Fibroblast of peridontal ligament (primary cell): ENCODE data around the gene DHFR2.
A peak's percentile ranks its signal among the peaks of the same experiment; 100 is the strongest.
"Not testable (repeated sequence)": the region's sequence is repeated elsewhere in the genome, so short reads cannot be mapped to it uniquely, and the experiment has no call there.

Source experiments
- DNase-seq: peaks from one replicate; pipeline ENCODE4 v3.0.0-alpha.2; 2010; ENCODE audit errors: extremely low read depth

Gene DHFR2

GRCh38 chr3:94062513-94063404, at the start of gene DHFR2, which contains the start of gene NSUN3:
DHFR2 (minus strand) TSS chr3:94062916; CDS start chr3:94061511, 1,405 bp downstream.
NSUN3 (plus strand) TSS chr3:94063061; CDS start chr3:94063127, 66 bp downstream.
- DNase-seq: peak; percentile 99

GRCh38 chr3:94110854-94111253, 48.1 kb upstream of the DHFR2 start:
- DNase-seq: no peak

GRCh38 chr3:94110232-94110631, 47.5 kb upstream of the DHFR2 start:
- DNase-seq: peak; percentile 39

GRCh38 chr3:94106268-94106667, 43.6 kb upstream of the DHFR2 start:
- DNase-seq: no peak

GRCh38 chr3:94101860-94102259, 39.1 kb upstream of the DHFR2 start:
- peak; percentile 48 for DNase-seq

GRCh38 chr3:94099311-94099710, 36.6 kb upstream of the DHFR2 start:
- peak; percentile 25 for DNase-seq

- DNase-seq: no peak
These were observed 35.7 kb upstream of the DHFR2 start for GRCh38 chr3:94098452-94098851.

- DNase-seq: no peak
These were observed 32.4 kb upstream of the DHFR2 start for GRCh38 chr3:94095111-94095510.

- no peak for DNase-seq
These were observed 30.4 kb upstream of the DHFR2 start for GRCh38 chr3:94093151-94093550.

- DNase-seq: no peak
These were observed 29.4 kb upstream of the DHFR2 start for GRCh38 chr3:94092086-94092485.

GRCh38 chr3:94089126-94089525, 26.4 kb upstream of the DHFR2 start:
- no peak for DNase-seq

GRCh38 chr3:94083261-94083660, 20.5 kb upstream of the DHFR2 start:
- peak; percentile 59 for DNase-seq

- DNase-seq: no peak
These were observed 19.7 kb upstream of the DHFR2 start for GRCh38 chr3:94082391-94082937.

- DNase-seq: no peak
These were observed 19.2 kb upstream of the DHFR2 start for GRCh38 chr3:94081884-94082283.

GRCh38 chr3:94080552-94080951, 17.8 kb upstream of the DHFR2 start:
- not testable (repeated sequence) for DNase-seq

GRCh38 chr3:94076055-94076454, 13.3 kb upstream of the DHFR2 start:
- DNase-seq: peak; percentile 18

- no peak for DNase-seq
These were observed 9.1 kb upstream of the DHFR2 start for GRCh38 chr3:94071713-94072284.

- DNase-seq: no peak
These were observed 7.7 kb upstream of the DHFR2 start for GRCh38 chr3:94070341-94070911.

GRCh38 chr3:94069194-94069813, 6.6 kb upstream of the DHFR2 start:
- peak; percentile 69 for DNase-seq

- DNase-seq: no peak
These were observed 4.1 kb upstream of the DHFR2 start for GRCh38 chr3:94066506-94067500.
